H1 (cell line): Measurements from ENCODE around the gene ATP9B. TPM values are rescaled to one million over a fixed set of nuclear protein-coding genes. Genes with fewer than 3 reads are reported as not detected.

Experiments
- CTCF ChIA-PET: fragments of 300-600 bp; sonication (Branson Sonifier 250); formaldehyde crosslinking; loops from one replicate; lab custom pipeline; 2021; ENCODE audit not compliant: partially characterized antibody; lab: Charles Lee
- POLR2A ChIA-PET: fragments of 300-600 bp; sonication (Branson Sonifier 250); formaldehyde crosslinking; loops from one replicate; lab custom pipeline; 2021; ENCODE audit warnings: inconsistent platforms; ENCODE audit not compliant: partially characterized antibody; lab: Charles Lee
- DNase-seq, 2 experiments: peaks; one replicate each; pipeline versions ENCODE4 v3.0.0 to v3.0.0-alpha.2; 2010 to 2022; ENCODE audit warnings: low spot score in 2 of 2, low read depth in 1 of 2, mixed read lengths in 1 of 2
- FAIRE-seq: peaks from 2 replicates; lab custom pipeline; 2011; peaks lifted over from hg19 to GRCh38; lab: Jason Lieb, UNC
- H2AFZ ChIP-seq: 2 replicates; pipeline ENCODE4 v1.8.1; 2012; ENCODE audit warnings: low read length, inconsistent platforms
- H2AK5ac ChIP-seq: 2 replicates; pipeline ENCODE4 v1.6.1; 2013; ENCODE audit warnings: low read depth, low read length
- H2BK120ac ChIP-seq: replicated peaks from 2 replicates; pipeline ENCODE3; 2013; ENCODE audit warnings: low read depth, low read length, inconsistent platforms
- H2BK12ac ChIP-seq: 2 replicates; pipeline ENCODE4 v1.6.1; 2013; ENCODE audit warnings: low read depth, low read length
- H2BK15ac ChIP-seq: 2 replicates; pipeline ENCODE4 v1.6.1; 2013; ENCODE audit warnings: low read length
- H2BK20ac ChIP-seq: 2 replicates; pipeline ENCODE4 v1.6.1; 2013; ENCODE audit warnings: low read length
- H2BK5ac ChIP-seq: 2 replicates; pipeline ENCODE4 v1.6.1; 2013; ENCODE audit warnings: low read depth, low read length
- H3K14ac ChIP-seq: 2 replicates; pipeline ENCODE4 v1.6.1; 2013; ENCODE audit warnings: inconsistent platforms; ENCODE audit not compliant: insufficient read length
- H3K18ac ChIP-seq: 2 replicates; pipeline ENCODE4 v1.6.1; 2013; ENCODE audit warnings: low read length; ENCODE audit errors: extremely low read depth
- H3K23ac ChIP-seq: 2 replicates; pipeline ENCODE4 v1.6.1; 2013; ENCODE audit warnings: inconsistent platforms; ENCODE audit not compliant: insufficient read length
- H3K23me2 ChIP-seq: 2 replicates; pipeline ENCODE4 v1.6.1; 2013; ENCODE audit warnings: low read depth, low read length
- H3K27ac ChIP-seq: 2 replicates; pipeline ENCODE4 v1.6.1; 2011; ENCODE audit warnings: low read depth, low read length, inconsistent platforms
- H3K27me3 ChIP-seq, 4 experiments: replicated peaks in 1 of 4; 1 replicate in 1 of 4; 2 replicates in 3 of 4; pipeline versions ENCODE4 v1.6.1 to v1.8.1; 2011 to 2013; ENCODE audit warnings: low read length in 3 of 4, mild to moderate bottlenecking in 3 of 4, inconsistent platforms in 2 of 4, mixed read lengths in 2 of 4, moderate library complexity in 1 of 4; ENCODE audit not compliant: control insufficient read depth in 3 of 4, insufficient read depth in 3 of 4; ENCODE audit errors: extremely low read depth in 1 of 4
- H3K36me3 ChIP-seq, 4 experiments: 2 replicates each; pipeline versions ENCODE4 v1.6.1 to v1.8.1; 2011 to 2013; ENCODE audit warnings: mild to moderate bottlenecking in 4 of 4, low read length in 3 of 4, moderate library complexity in 2 of 4, control low read depth in 1 of 4, inconsistent platforms in 1 of 4; ENCODE audit not compliant: insufficient read depth in 4 of 4, control insufficient read depth in 2 of 4
- H3K4ac ChIP-seq: replicated peaks from 2 replicates; pipeline ENCODE3; 2013; ENCODE audit warnings: low read length, low read depth, mixed read lengths, inconsistent platforms; ENCODE audit not compliant: insufficient read length
- H3K4me1 ChIP-seq, 4 experiments: replicated peaks in 1 of 4; 1 replicate in 1 of 4; 2 replicates in 3 of 4; pipeline versions ENCODE4 v1.6.1 to v1.8.1; 2011 to 2013; ENCODE audit warnings: low read length in 3 of 4, inconsistent platforms in 2 of 4, mixed read lengths in 1 of 4; ENCODE audit not compliant: insufficient read depth in 4 of 4, control insufficient read depth in 3 of 4
- H3K4me2 ChIP-seq, 2 experiments: 2 replicates each; pipeline versions ENCODE4 v1.6.1 to v1.8.1; 2011 to 2013; ENCODE audit warnings: low read depth in 2 of 2, low read length in 2 of 2, control low read depth in 1 of 2, inconsistent platforms in 1 of 2, mild to moderate bottlenecking in 1 of 2; ENCODE audit not compliant: insufficient read depth in 1 of 2
- H3K4me3 ChIP-seq, 4 experiments: fragments of 200-600, 300-600 bp in 1 of 4; sonication (generic), shearing (Covaris generic), sonication (Bioruptor Twin) in 1 of 4; 2 replicates each; pipeline versions ENCODE4 v1.5.1 to v1.8.1; 2011 to 2016; ENCODE audit warnings: low read length in 4 of 4, low read depth in 3 of 4, control low read depth in 2 of 4, inconsistent platforms in 2 of 4, mild to moderate bottlenecking in 2 of 4, mixed read lengths in 1 of 4, moderate library complexity in 1 of 4; ENCODE audit not compliant: insufficient read depth in 2 of 4; ENCODE audit errors: extremely low read depth in 1 of 4
- H3K56ac ChIP-seq: replicated peaks from 2 replicates; pipeline ENCODE3; 2013; ENCODE audit warnings: low read depth, mild to moderate bottlenecking, mixed read lengths, low read length, inconsistent platforms; ENCODE audit not compliant: insufficient read length
- H3K79me1 ChIP-seq: 2 replicates; pipeline ENCODE4 v1.6.1; 2013; ENCODE audit warnings: low read depth, low read length, control low read depth
- H3K79me2 ChIP-seq, 2 experiments: 2 replicates each; pipeline versions ENCODE4 v1.6.1 to v1.8.1; 2012 to 2013; ENCODE audit warnings: low read length in 2 of 2, mild to moderate bottlenecking in 2 of 2, inconsistent platforms in 1 of 2; ENCODE audit not compliant: insufficient read depth in 2 of 2, control insufficient read depth in 1 of 2
- H3K9ac ChIP-seq, 4 experiments: replicated peaks in 1 of 4; 1 replicate in 1 of 4; 2 replicates in 3 of 4; pipeline versions ENCODE4 v1.6.1 to v1.8.1; 2011 to 2013; ENCODE audit warnings: low read depth in 3 of 4, low read length in 3 of 4, control low read depth in 2 of 4, mild to moderate bottlenecking in 2 of 4, moderate library complexity in 2 of 4, inconsistent platforms in 1 of 4; ENCODE audit errors: extremely low read depth in 1 of 4
- H3K9me3 ChIP-seq, 2 experiments: 2 replicates each; pipeline versions ENCODE4 v1.6.1 to v1.8.1; 2012 to 2013; ENCODE audit warnings: mild to moderate bottlenecking in 2 of 2, moderate library complexity in 2 of 2, control low read depth in 1 of 2, inconsistent platforms in 1 of 2, low read depth in 1 of 2, low read length in 1 of 2, mixed read lengths in 1 of 2; ENCODE audit not compliant: insufficient read depth in 2 of 2
- H4K20me1 ChIP-seq, 2 experiments: replicated peaks in 1 of 2; 2 replicates each; pipeline versions ENCODE3 to v1.8.1; 2011 to 2013; ENCODE audit warnings: inconsistent platforms in 2 of 2, low read length in 2 of 2, mild to moderate bottlenecking in 1 of 2; ENCODE audit not compliant: insufficient read depth in 2 of 2, control insufficient read depth in 1 of 2
- H4K5ac ChIP-seq: 2 replicates; pipeline ENCODE4 v1.6.1; 2013; ENCODE audit warnings: low read length, low read depth, mixed read lengths, inconsistent platforms; ENCODE audit not compliant: insufficient read length
- H4K8ac ChIP-seq: 2 replicates; pipeline ENCODE4 v1.8.0; 2013; ENCODE audit warnings: mild to moderate bottlenecking, moderate library complexity, low read length, inconsistent platforms; ENCODE audit not compliant: insufficient read depth; ENCODE audit errors: extremely low read depth
- H4K91ac ChIP-seq: replicated peaks from 2 replicates; pipeline ENCODE3; 2013; ENCODE audit warnings: low read length, mixed read lengths, inconsistent platforms; ENCODE audit not compliant: insufficient read length
- ASH2L ChIP-seq: fragments of 200-600, 300-600 bp; sonication (generic); IDR thresholded peaks from one replicate; pipeline ENCODE4 v1.7.1; 2017; ENCODE audit warnings: low read length
- CBX8 ChIP-seq: fragments of 300-800, 300-1000 bp; sonication (generic); IDR thresholded peaks from 2 replicates; pipeline ENCODE4 v1.7.1; 2016; ENCODE audit warnings: low read depth, low read length, borderline replicate concordance
- KDM1A ChIP-seq: fragments of 200-600, 300-600 bp; sonication (generic); IDR thresholded peaks from 2 replicates; pipeline ENCODE4 v1.7.1; 2016; ENCODE audit warnings: mild to moderate bottlenecking, low read length, borderline replicate concordance
- KDM5A ChIP-seq: fragments of 200-600 bp; IDR thresholded peaks from 2 replicates; pipeline ENCODE4 v1.7.1; 2012; ENCODE audit warnings: mild to moderate bottlenecking, low read length, inconsistent platforms, mixed read lengths
- NANOG ChIP-seq: IDR thresholded peaks from 2 replicates; pipeline ENCODE4 v1.6.1; 2011; ENCODE audit warnings: low read length, low read depth, mild to moderate bottlenecking, inconsistent platforms; ENCODE audit not compliant: insufficient read depth, poor library complexity, severe bottlenecking
- SIX5 ChIP-seq: IDR thresholded peaks from 2 replicates; pipeline ENCODE4 v1.6.1; 2011; ENCODE audit warnings: mild to moderate bottlenecking, low read depth, low read length
- TBP ChIP-seq: IDR thresholded peaks from 2 replicates; pipeline ENCODE4 v1.6.1; 2011; ENCODE audit warnings: low read depth, low read length, improper control_type of control experiment
- TEAD4 ChIP-seq: IDR thresholded peaks from 2 replicates; pipeline ENCODE4 v1.6.1; 2012; ENCODE audit warnings: low read depth, low read length, inconsistent platforms, mixed read lengths
- USF2 ChIP-seq: IDR thresholded peaks from 2 replicates; pipeline ENCODE4 v1.6.1; 2011; ENCODE audit warnings: low read length, improper control_type of control experiment
- WGBS, 2 experiments: shearing (Covaris generic) in 1 of 2; methylation state at CpG; one replicate each; pipeline versions ENCODE4 v1.1.6 to v1.1.7; 2013 to 2015; ENCODE audit warnings: low lambda C conversion rate in 2 of 2, mixed read lengths in 2 of 2, inconsistent platforms in 1 of 2, low coverage in 1 of 2, missing lambda C conversion rate in 1 of 2; ENCODE audit not compliant: insufficient replicate concordance in 2 of 2, insufficient coverage in 1 of 2, insufficient read length in 1 of 2; ENCODE audit errors: extremely low coverage in 1 of 2, missing lambda C conversion rate in 1 of 2; 5-methylcytosine and 5-hydroxymethylcytosine counted together
- polyA plus RNA-seq, 7 experiments: library from polyadenylated mRNA; depleted of rRNA in 3 of 7; stranded (reverse) in 5 of 7; unstranded in 2 of 7; fragments of >200 nt in 5 of 7; fragments of 200-250 nt in 2 of 7; gene quantifications; 1 replicate in 5 of 7; 2 replicates in 1 of 7; 4 replicates in 1 of 7; pipeline versions ENCODE4 v1.2.1 to v1.2.3, GENCODE V29; 2011 to 2013; ENCODE audit warnings: missing spikeins in 2 of 7, mixed read lengths in 2 of 7
- total RNA-seq: library from RNA; stranded (reverse); fragmentation: NEBNext Ultra II Directional; extraction: Animal tissue kit (Norgen Biotek cat#: 25700); gene quantifications from 2 replicates; pipeline ENCODE4 v1.2.1, GENCODE V29; 2021

Gene ATP9B
- total and polyA plus RNA-seq, 2 of the 8 experiments (the other 6 are each of a cell fraction or from before 2014, with no cell fraction given): 15.1 to 21.7 TPM

DNA sequence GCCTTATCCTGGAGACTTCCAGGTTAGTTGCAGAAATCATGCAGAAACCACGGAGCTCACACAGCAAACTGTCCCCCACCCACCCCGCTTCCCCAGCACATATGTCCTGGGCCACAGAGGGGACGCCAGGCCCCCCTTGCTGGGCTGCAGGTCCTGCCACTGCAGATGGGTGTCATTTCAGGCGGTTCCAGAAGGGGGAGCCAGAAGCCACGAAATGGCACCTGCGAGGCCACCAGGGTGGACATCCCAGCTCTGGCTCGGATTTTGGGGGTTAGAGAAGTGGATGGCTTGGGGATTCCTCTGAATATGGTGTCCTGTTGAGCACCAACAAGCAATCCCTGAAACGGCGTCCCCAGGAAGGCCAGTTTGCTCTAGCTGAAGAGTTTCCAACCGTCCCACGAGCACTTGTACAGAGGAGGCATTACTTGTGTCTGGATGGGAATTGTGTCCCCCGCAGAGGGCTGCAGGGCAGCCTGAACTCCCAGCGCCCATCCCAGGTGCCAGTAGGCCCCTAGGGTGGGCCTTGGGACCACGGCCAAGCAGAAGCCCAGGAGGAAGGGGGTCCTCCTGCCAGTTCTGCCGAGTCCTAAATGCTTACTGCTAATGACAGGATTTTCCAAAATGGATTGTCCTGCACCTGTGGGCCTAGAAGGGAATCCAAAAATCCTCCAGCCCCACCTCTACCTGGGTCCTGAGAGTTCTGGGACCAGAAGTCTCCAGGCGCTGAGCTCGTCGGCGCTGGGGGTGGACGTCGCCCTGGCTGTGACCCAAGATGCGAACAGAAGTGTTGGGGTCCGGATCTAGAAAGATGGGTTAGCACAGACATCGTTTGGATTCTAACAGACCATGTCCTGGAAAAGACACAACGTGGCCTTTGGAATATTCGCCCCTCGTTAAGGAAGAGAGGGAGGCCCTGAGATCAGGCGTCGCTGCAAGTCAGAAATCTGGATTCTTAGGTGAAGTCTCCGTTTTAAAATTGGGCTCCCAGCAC, 311.9 kb downstream of the ATP9B start:
- no peak for FAIRE-seq
- H4K8ac ChIP-seq: 0 out of 2 replicates have a peak overlapping the region, but pooled peaks have one; percentile 29
- TF ChIP-seq USF2 (no peak), KDM1A (no peak), NANOG (no peak), TBP (no peak), KDM5A (no peak), ASH2L (no peak), TEAD4 (no peak), SIX5 (no peak), CBX8 (no peak)

More for the DNA sequence above, 311.9 kb downstream of the ATP9B start:
- Histone ChIP-seq H2BK12ac (no peak overlapping the region), H2BK5ac (no peak overlapping the region), H3K27ac (no peak overlapping the region), H3K4ac (no peak overlapping the region), H4K20me1 (peaks cover 0 to 3% of the 10 kb centered on the region in 2 experiments), H3K18ac (no peak overlapping the region), H3K4me3 (no peak overlapping the region), H2AFZ (no peak overlapping the region), H2AK5ac (no peak overlapping the region), H3K79me1 (no peaks in the 10 kb centered on the region), H2BK20ac (no peak overlapping the region), H3K79me2 (no peaks in the 10 kb centered on the region), H4K5ac (no peak overlapping the region), H3K9ac (no peak overlapping the region), H3K23ac (no peak overlapping the region), H3K4me2 (no peak overlapping the region), H4K91ac (no peak overlapping the region), H3K23me2 (no peaks in the 10 kb centered on the region), H2BK120ac (no peak overlapping the region), H3K14ac (no peak overlapping the region), H3K4me1 (peaks cover 0 to 6% (median 2%) of the 10 kb centered on the region in 4 experiments; a peak in 3 of 7 replicates), H3K36me3 (no peaks in the 10 kb centered on the region; a peak in 1 of 8 replicates), H3K9me3 (no peaks in the 10 kb centered on the region), H3K27me3 (no peaks in the 10 kb centered on the region; a peak in 3 of 7 replicates), H3K56ac (no peak overlapping the region), H2BK15ac (no peak overlapping the region)
- POLR2A ChIA-PET: interaction anchor here (0.9 to 1.4 kb wide), 4 partner anchors 9 to 262 kb away, joined by 3 read pairs; no protein-coding TSS in a partner anchor
- CTCF ChIA-PET: interaction anchor here (0.6 to 9.7 kb wide), 45 partner anchors 9 to 579 kb away, joined by 3 to 124 read pairs (median 4); partner anchors contain the start of gene NFATC1
- WGBS, 2 experiments: 68% methylated on average over 27 of the region's 30 CpGs; no CpG with 5 or more reads in 1 of the 2 experiments
- peak in 1 of 2 experiments; percentile 96 for DNase-seq
